ENCODE data around the gene PRR3.

Gene PRR3

DNA sequence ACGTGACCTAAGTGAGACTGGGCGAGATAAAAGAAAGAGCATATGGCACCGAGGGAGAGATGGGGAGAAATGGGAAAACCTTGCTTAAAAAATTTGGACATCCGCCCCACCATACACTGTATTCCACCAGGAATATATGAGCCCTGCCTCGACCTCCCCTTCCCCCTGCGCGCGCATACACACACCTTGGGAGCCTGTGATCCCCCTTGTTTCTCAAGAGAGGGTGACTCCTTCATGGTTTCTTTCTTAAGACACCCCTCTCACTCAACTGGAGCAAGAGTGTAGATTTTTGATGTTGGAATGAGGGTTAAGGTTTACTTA, 14.6 kb downstream of the PRR3 start:
- DNase-seq, result no peak

DNA sequence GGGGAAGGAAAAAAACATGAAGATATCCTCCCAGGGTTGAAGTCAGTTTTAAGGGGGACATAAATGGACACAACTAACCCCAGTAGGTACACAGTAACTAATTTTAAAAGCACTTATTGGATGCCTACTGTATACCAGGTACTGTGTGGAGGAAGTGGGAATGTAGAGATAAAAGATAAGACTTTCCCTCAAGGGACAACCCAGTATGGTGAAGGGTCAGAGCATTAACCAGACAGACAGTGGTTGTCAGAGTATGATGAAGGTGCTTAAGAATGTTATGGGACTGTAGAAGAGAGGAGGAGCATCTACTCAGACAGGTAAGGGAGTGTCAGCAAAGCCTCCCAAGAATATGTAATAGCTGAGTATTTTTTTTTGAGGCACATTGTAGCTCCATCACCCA, 15.1 kb downstream of the PRR3 start:
- DNase-seq, result no peak

DNA sequence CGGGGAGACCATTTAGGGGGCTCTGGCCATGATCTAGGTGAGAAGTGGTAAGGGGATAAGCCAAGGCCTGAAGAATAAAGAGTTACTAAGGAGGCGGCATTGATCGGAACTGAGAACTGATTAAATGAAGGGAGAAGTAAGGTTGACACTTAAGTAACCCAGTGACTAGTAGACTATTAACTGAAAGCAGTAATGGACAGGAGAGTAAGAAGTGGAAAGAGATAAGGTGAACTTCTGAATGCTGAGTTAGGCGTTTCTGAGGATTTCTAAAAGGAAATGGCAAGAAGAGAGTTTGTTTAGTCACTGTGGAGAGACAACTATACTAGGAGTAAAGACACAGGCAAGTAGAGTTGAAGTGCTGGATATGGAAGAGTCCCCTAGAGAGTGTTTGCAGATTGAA, 16.0 kb downstream of the PRR3 start:
- no peak for DNase-seq

DNA sequence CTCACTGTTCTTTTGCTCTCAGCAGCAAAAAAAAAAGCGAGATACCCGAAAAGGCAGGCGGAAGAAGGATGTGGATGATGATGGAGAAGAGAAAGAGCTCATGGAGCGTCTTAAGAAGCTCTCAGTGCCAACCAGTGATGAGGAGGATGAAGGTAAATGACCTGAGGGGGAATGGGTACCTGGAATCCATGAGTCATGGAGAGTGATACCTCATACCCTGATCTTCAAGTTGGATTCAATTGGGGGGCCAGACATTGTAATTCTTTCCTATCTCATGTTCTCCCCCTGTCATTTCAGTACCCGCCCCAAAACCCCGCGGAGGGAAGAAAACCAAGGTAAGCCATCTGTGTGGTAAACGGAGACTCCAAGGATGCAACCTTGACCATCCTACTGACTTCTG, 21.0 kb downstream of the PRR3 start:
- no peak for DNase-seq

DNA sequence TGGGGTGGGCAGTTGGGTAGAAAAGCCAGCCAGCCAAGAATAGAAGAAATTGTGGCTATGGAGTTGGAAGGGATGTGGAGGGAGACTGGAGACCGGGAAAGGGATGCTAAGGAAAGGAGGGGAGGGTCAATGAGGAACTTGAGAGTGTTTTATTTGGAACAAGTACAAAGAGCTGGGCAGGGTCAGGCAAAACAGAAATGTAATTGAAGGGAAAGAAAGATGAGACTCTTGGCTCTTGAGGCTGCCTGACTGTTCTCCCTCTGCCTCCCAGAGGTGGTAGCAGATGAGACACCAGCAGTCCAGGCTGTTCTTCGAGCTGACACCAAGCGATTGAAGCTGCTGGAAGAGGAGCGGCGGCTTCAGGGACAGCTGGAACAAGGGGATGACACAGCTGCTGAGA, 26.8 kb downstream of the PRR3 start:
- DNase-seq, result no peak

DNA sequence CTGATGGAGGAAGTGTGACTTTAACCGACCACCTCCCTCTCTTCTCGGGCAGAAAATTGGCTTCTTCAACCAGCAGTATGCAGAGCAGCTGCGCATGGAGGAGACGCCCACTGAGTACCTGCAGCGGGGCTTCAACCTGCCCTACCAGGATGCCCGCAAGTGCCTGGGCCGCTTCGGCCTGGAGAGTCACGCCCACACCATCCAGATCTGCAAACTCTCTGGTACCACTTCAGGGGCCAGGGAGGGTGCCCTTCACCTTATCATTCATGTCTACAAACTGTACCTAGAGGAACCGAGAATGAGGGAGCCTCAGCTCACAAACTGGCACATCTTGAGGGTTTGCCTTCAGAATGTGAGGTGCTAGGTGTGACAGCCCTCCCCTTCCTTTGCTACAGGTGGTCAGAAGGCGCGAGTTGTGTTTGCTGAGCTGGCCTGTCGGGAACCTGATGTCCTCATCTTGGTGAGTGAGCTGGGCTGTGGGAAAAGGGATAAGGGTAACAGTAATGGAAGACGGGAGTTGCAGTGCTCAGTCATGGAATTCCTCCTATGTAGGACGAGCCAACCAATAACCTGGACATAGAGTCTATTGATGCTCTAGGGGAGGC, 32.8 kb downstream of the PRR3 start:
- no peak for DNase-seq

DNA sequence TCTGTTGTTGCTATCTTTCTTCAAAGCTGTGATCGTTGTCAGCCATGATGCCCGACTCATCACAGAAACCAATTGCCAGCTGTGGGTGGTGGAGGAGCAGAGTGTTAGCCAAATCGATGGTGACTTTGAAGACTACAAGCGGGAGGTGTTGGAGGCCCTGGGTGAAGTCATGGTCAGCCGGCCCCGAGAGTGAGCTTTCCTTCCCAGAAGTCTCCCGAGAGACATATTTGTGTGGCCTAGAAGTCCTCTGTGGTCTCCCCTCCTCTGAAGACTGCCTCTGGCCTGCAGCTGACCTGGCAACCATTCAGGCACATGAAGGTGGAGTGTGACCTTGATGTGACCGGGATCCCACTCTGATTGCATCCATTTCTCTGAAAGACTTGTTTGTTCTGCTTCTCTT, 33.4 kb downstream of the PRR3 start:
- DNase-seq, result no peak

DNA sequence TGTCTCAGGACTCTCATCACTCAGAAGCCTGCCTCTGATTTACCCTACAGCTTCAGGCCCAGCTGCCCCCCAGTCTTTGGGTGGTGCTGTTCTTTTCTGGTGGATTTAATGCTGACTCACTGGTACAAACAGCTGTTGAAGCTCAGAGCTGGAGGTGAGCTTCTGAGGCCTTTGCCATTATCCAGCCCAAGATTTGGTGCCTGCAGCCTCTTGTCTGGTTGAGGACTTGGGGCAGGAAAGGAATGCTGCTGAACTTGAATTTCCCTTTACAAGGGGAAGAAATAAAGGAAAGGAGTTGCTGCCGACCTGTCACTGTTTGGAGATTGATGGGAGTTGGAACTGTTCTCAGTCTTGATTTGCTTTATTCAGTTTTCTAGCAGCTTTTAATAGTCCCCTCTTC, 33.9 kb downstream of the PRR3 start:
- no peak for DNase-seq

DNA sequence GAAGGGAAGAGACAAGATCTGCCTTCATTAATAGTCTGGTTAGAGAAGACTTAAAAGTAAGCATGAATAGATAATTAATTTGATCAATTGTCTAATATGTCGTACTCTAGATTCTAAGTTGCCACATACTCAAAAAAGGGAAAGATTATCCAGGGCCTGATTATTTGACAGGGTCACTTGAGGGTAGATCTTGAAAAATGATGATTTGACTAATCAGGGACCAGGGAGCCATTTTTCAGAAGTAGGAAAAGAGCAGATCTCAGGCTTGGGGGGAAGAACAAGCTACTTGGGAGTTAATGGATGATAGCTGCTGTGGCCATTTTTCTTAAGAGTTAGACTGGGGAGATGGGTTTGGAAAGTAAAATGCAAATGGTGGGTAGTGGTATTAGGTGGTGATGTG, 35.2 kb downstream of the PRR3 start:
- DNase-seq, result no peak

DNA sequence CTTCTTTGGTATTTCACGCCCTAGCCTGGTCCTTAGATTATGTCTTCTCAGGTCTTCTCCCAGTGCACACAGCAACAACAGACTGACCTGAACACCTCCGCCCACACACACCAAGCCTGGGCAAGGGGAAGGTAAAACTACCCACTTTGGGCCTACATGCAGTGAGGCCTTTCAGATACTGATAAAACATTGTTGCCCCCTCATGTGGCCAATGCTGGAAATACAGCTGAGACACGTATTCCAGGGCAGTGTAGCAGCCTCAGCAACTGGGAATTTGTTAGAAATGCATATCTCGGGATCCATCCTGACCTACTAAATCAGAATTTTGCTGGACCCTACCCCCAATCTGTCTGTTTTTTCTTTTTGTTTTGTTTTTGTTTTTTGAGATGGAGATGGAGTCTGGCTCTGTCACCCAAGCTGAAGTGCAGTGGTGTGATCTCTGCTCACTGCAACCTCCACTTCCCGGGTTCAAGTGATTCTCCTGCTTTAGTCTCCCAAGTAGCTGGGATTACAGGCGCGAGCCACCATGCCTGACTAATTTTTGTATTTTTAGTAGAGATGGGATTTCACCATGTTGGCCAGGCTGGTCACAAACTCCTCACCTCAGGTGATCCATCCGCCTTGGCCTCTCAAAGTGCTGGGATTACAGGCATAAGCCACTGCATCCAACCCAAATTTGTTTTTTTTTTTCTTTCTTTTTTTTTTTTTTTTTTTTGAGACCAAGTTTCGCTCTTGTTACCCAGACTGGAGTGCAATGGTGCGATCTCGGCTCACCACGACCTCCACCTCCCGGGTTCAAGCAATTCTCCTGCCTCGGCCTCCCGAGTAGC, 40.4 kb downstream of the PRR3 start:
- DNase-seq, result peak; percentile 61

DNA sequence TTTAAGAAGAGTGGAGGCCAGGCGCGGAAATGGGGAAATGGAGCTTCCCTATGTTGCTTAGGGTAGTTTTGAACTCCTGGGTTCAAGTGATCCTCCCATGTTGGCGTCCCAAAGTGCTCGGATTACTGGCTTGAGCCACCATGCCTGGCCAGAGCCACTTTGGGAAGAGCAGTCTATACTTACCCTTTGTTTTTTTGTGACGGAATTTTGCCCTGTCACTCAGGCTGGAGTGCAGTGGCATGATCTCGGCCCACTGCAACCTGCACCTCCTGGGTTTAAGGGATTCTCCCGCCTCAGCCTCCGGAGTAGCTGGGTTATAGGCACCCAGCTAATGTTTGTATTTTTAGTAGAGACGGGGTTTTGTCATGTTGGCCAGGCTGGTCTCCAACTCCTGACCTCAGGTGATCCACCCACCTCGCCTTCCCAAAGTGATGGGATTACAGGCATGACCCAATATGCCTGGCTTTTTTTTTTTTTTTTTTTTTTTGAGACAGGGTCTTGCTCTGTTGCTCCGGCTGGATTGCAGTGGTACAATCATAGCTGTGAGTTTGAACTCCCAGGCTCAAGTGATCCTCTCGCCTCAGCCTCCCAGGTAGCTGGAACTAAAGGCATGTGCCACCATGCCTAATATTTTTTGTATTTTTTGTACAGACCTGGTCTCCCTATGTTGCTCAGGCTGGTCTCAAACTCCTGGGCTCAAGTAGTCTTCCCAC, 42.0 kb downstream of the PRR3 start:
- DNase-seq, result no peak

DNA sequence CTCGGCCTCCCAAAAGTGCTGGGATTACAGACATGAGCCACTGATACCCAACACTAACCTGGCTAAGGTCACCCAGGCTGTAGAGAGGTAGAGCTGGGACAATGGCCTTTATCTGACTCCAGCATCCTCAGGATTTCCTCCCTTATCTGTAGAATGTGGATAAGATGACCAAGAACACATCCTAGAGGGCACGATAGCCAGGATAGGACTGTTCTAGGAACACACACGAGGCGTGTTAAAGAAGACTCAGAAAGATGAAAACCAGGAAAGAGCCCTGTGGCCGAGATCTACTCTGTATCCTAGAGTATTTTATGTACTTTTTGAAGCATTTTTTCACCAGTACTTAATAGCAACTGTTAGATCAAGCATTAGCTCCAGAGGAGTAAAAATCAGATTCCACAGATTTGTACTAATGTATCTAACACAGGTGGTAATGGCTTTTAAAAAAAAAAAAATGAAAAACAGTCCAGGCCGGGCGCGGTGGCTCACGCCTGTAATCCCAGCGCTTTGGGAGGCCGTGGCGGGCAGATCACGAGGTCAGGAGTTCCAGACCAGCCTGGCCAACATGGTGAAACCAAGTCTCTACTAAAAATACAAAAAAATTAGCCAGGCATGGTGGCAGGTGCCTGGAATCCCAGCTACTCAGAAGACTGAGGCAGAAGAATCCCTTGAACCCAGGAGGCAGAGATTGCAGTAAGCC, 42.7 kb downstream of the PRR3 start:
- DNase-seq, result no peak

DNA sequence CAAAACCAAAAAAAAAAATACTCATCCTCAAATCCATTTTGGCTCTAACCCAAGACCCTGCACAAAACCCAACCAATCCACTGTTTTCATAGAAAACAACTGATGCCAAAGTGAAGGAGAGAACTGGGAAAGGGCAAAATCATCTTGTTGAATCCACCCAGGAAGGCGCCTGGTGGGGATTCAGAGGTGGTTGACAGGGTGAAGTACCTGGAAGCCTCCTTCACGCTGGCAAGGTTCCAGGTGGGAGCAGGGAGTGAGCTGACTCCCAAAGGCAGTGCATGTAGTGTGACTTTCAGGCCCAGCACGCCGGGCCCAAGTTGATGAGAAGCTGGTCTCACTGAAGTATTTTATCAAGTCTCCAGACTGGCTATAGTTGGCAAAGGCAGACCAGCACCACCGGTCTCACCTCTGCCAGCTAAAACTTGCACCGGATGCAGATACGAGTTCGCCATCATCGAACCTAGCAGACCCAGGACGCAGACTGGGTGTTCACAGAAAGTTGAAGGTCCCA, 43.4 kb downstream of the PRR3 start:
- DNase-seq, result no peak

DNA sequence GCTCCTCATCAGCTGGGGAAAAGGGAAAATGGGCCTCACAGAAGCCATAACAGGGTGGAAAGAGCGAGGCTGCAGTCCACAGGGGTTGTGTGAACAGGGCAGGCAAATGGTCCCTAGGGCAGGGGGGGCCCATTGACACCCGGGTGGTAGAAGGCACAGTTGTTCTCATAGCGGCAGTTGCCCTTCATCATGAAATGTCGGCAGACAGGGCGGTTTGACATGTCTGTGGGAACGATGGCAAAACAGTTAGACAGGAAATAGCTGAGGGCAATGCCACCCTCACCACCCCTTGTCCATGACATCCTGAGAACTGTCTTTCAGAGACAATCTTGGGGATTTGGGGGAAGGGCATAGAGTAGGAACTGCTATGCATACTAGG, 44.3 kb downstream of the PRR3 start:
- no peak for DNase-seq

DNA sequence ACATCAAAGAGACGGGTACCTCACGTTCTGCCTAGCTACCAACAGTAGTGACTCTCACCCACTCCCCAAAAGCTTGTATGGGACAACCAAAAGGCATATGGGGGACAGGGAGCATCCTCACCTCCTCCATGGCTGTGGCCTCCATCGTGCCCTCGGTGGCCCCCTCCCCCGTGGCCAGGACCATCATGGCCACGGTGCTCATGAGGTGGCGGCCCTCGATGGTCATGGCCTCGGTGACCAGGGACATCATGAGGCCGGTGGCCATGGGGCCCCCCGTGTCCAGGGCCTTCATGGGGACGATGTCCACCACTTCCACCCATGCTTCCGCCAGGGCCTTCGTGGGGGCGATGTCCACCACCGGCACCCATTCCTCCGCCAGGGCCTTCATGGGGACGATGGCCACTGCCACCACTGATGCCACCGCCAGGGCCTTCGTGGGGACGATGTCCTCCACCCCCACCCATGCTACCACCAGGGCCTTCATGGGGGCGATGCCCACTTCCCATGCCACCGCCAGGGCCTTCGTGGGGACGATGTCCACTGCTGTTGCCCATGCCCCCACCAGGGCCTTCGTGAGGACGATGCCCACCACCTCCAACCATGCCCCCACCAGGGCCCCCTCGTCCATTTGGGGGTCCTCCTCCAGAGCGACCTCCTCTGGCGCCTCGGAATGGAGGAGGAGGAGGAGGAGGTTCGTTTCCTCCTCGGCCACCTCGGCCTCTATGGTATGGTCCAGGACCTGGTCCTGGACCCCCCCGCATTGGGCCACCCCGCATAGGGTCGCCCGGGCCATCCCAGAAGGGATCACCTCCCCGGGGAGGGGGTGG, 44.9 kb downstream of the PRR3 start:
- DNase-seq, result no peak

DNA sequence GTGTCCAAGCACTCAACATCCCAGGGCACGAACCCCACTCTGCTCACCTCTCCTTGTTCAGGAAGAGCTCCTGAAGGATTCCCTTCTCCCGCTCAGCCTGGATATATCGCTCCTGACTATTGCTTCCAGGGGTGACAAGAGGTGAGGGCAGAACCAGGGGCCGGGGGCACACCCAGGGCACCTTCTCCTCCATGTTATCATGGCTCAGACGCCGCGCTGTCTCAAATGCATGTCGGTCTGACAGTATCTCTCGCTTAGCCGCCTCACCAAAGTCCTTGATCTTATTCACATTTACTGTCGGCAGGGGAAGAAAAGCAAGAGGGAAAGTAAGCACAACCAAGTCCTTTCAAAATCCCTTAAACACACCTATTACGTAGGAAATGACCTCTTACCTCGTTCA, 46.9 kb downstream of the PRR3 start:
- no peak for DNase-seq

DNA sequence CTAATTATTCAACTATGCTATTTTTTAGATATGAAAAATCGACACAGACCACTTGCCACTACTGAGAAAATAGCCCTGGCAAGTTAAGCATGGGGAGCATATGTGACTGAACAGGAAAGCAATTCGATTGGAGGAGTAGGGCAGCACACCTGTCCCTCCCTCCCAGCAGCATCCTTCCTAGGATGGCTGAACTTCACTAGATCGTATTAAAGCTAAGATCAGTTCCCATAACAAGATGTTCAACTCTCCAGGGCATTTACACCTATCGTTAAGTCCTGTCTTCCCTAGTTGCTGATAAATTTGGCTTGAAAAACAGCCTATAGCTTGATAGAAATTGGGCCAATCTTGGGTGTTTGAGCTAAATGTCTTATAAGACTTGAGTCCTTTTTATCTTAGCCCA, 53.0 kb downstream of the PRR3 start:
- DNase-seq, result no peak

DNA sequence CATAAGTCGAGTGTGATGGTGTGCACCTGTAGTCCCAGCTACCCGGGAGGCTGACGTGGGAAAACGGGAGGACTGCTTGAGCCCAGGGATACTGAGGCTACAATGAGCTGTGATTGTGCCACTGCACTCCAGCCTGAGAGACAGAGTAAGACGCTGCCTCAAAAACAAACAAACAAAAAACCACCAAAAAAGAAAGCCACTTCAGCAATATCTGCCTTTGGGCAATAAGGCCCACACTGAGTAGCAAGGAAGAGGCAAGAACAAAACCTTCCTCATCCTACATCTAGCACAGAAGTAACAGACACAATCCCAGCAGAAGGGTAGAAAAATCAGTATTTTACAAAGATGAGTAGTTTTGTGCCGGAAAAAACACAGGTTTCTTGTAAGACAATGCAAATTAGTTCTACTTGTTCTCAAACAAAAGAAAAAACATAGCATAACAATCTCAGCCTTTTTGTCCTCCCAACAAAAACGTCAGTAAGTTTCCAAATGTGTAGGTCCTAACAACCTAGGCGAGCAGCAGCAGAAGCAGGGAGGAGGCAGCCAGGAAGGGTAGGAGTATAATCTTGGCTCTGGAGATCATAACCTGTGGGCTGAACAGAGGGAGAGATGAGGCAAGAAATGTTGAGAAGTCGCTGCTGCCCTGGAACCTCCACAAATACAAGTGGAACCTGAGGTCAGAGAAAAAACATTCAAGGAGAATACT, 54.2 kb downstream of the PRR3 start:
- no peak for DNase-seq

DNA sequence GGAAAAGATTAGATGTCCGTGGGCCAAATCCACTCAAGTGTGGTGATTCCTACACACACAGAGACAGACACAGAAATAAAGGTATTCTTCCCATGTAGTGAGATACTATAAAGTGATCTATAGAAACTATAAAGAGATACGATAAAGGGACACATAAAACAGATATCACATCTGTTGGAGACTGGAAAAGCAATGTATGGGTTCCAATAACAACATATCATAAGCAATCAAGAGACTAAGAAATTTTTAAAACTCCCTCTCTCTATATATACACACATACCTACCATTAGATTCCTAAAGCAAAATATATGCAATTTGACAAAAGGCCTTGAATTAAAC, 54.7 kb downstream of the PRR3 start:
- DNase-seq, result no peak

DNA sequence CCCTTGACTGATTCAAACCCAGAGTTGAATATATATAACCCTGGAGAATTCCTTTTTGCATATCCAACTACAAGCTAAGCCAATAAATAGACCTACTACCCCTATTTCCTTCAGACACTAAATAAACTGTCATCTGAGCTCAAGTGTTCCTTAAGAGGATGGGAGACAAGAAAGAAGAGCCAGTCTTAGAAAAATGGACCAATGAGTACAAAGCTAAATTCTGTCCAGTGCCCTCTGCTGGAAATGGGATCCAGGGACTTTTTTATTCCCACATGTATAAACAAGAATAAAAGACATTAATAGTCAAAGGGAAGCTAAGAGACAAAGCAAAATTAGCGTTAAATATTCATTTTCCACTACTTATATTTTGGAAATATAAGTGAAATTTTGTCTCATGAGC, 55.1 kb downstream of the PRR3 start:
- DNase-seq, result peak; percentile 20

DNA sequence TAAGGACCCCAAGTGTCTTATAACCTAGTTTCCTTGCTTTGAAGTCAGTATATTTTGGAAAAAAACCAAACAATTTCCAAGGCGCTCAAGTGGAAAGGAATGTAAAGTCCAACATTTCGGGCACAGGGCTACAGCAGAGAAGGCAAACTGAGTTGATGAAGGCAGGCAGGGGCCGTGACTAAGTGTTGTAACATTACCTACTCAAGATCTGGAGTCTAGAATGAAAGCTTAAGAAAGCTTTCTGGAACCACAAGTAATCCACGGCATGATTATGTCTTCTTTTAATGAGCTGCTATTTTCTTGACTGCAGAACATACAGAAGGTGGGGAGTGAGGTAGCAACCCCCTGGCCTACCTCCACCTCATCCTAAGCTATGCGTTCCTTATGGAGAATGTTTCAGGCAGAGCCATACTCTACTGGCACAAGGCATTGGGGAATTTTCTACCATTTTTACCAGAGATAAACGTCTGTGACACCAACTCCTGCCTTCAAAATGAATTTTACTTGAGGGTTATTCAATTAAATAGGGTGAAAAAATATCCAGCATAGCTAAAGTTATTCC, 55.7 kb downstream of the PRR3 start:
- peak; percentile 16 for DNase-seq

Data from MV-4-11 (cell line).